H54 (cell line): Measurements from ENCODE around the gene WDR62.
"Not testable (repeated sequence)": the region's sequence is repeated elsewhere in the genome, so short reads cannot be mapped to it uniquely, and the experiment has no call there.

ENCODE experiments used
- DNase-seq: peaks from one replicate; pipeline ENCODE4 v3.0.0; 2011; ENCODE audit warnings: low spot score, mixed read lengths; ENCODE audit not compliant: insufficient read length
- FAIRE-seq: peaks from 3 replicates; lab custom pipeline; 2011; peaks lifted over from hg19 to GRCh38; lab: Jason Lieb, UNC
- POLR2A ChIP-seq: IDR thresholded peaks from 2 replicates; pipeline ENCODE4 v1.6.1; 2011; ENCODE audit warnings: low read depth, mild to moderate bottlenecking, low read length

Gene WDR62

DNA sequence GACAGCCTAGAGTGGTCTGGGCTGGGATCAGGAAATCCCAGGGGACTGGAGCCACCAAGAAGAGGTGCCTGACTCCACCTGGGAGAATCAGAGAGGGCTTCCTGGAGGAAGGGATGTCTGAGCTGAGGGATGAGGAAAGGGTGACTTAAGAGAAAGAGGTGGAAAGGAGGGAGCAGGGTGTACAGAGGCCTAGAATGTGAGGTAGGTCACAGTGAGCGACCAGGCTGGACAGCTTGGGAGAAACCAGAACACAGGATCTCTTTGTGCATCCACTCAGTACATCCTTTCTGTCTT, 61.6 kb downstream of the WDR62 start:
- no peak for TF ChIP-seq POLR2A
- no peak for FAIRE-seq
- no peak for DNase-seq

DNA sequence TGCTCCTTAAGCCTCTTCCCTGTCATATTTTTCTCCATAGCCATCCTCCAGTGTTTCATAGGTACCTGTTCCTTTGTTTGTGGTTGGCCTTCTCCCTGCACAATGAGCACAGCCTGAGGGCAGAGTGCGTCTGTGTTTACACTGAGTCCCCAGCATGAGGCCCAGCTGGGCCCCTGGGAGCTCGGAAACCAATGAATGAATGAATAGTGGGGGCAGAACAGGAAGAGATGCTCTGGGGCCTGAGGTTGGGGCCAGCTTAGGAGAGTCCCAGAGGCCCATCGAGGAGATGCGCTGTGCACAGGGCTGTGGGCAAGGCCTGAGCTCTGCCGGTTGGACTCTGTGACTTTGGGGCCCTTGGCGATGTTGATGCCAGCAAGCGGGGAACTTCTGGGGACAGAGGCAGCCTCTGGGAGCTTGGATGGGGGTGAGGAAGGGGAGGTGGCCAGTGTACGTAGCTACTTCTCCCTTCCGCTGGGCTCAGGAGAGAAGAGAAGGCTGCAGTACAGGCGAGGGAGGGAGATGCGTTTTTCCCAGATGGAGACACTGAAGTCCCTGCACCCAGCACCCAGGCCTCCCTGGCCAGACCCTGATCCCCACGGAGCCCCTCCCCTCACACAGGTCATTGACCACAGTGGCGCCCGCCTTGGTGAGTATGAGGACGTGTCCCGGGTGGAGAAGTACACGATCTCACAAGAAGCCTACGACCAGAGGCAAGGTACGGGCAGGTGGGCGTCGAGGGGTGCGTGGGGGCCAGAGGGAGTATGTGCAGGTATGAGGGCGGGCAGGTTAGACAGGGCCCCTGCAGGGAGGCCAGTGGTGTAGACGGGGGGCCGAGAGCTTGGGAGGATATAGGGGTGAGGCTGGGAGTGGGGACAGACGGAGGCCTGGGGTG, 65.6 kb downstream of the WDR62 start:
- DNase-seq: no peak
- no peak for FAIRE-seq
- no peak for TF ChIP-seq POLR2A

DNA sequence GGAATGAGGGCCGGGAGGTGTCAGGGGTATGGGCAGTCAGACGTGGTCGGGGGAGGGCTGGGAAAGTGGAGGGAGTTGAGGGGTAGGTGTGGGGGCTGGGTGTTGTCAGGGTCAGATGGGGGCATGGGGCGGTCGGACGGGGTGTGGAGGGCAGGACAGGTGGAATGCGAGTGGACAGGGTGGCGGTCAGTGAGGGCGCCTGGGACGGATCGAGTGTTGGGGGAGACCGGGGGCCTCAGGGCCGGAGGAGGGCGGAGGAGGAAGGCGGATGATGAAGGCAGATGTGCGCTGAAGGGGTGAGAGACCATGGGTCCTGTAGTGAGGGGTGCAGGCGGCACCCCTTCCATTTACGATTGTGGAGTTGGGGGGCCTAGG, 66.3 kb downstream of the WDR62 start:
- no peak for TF ChIP-seq POLR2A
- FAIRE-seq: no peak
- DNase-seq: no peak

DNA sequence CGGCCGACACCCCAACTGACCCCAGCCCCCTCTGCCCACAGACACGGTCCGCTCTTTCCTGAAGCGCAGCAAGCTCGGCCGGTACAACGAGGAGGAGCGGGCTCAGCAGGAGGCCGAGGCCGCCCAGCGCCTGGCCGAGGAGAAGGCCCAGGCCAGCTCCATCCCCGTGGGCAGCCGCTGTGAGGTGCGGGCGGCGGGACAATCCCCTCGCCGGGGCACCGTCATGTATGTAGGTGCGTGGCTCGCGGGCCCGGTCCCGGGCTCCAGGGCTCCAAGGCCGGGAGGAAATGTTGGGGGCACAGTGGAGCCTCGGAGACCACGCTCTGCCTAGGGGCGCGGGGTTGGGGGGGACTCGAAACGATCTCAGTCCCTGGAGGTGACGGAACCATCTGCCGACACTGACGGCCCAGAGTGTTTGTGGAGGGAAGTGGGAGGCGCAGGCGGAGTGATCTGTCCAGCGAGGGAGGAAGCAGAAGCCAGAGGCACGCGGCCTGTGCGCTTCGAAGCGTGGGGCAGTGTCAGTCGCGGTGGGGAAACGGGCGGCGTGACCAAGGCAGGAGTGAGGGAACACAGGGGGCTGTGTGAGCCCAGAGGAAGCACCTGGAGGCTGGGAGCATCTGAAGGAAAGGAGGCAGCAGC, 66.9 kb downstream of the WDR62 start:
- DNase-seq (no peak), FAIRE-seq (no peak)
- TF ChIP-seq POLR2A: no peak

DNA sequence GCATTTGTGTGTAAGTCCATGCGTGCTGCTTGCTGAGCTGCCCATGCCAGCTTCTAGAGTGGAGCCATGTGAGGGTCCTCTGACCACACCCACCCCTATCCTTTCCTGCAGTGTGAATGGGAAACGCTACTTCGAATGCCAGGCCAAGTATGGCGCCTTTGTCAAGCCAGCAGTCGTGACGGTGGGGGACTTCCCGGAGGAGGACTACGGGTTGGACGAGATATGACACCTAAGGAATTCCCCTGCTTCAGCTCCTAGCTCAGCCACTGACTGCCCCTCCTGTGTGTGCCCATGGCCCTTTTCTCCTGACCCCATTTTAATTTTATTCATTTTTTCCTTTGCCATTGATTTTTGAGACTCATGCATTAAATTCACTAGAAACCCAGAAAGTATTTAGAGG, 70.9 kb downstream of the WDR62 start:
- no peak for DNase-seq
- no peak for TF ChIP-seq POLR2A
- FAIRE-seq: no peak

DNA sequence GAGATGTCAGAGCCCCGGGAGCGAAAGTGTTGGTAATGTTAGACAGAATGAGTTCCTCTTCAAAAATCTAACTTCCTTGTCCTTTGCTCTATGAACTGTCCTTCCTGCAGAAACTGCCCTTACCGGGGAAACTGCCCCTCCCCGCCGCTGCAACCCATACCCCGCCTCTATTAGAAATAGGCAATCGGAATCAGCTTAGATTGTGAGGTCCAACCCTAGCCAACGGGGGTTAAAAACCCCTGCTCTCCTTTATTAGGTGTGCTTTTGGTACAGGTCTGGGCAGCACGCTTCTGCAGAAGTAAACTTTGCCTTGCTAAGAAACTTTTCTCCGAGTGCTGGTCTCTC, 73.7 kb downstream of the WDR62 start:
- FAIRE-seq: no peak
- no peak for DNase-seq
- TF ChIP-seq POLR2A: no peak

DNA sequence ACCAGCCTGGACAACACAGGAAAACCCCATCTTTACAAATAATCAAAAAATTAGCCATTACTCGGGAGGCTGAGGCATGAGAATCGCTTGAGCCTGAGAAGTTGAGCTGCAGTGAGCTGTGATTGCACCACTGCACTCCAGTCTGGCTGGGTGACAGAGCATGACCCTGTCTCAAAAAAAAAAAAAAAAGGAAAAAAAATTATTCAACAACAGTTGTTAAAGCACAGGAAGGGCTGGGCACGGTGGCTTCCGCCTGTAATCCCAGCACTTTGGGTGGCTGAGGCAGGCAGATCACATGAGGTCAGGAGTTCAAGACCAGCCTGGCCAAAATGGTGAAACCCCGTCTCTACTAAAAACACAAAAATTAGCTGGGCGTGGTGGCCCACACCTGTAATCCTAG, 76.5 kb downstream of the WDR62 start:
- not testable (repeated sequence) for FAIRE-seq, DNase-seq

DNA sequence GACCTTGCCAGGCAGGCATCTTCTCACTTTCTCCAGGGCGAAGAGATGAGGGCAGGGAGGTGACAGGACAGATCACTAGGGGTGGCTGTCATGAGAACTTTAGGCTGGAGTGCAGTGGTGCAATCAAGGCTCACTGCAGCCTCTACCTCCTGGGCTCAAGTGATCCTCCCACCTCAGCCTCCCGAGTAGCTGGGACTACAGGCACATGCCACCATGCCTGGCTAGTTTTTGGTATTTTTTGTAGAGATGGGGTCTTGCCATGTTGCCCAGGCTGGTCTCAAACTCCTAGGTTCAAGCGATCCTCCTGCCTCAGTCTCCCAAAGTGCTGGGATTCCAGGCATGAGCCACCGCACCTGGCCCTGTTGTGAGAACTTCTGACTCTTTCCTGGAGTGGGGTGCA, 80.2 kb downstream of the WDR62 start:
- FAIRE-seq: not testable (repeated sequence)

DNA sequence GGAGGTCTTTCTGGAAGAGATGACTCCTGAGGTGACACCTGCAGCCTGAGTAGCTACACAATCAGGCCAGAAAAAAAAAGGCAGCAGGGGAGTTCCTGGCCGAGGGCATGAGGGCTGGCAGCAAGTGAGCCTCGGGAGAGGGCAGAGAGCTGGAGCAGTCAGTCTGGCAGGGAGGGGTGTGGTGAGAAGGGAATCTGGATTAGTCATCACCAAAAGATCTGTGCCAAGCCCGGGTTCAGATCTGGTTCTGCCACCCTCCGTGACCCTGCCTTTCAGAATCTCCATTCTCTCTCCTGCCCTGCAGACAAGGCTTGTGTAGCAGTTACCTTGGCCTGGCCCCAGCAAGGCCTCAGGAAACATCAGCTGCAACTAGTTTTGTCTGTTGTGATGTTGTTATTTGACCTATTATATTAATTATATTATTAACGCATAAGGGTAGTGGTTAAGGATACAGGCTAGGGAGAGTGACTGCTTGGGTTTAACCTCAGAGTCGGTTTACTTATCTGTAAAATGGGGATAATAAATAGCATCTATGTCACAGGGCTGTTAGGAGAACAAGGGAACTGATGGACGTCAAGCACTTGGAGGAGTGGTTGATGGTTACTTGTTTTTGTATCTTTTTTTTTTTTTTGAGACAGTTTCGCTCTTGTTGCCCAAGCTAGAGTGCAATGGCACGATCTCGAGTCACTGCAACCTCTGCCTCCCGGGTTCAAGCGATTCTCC, 82.4 kb downstream of the WDR62 start:
- DNase-seq: peak; percentile 90
- FAIRE-seq: peak; percentile 73
- TF ChIP-seq POLR2A: no peak

More for the DNA sequence above, 80.2 kb downstream of the WDR62 start:
- DNase-seq: not testable (repeated sequence)

DNA sequence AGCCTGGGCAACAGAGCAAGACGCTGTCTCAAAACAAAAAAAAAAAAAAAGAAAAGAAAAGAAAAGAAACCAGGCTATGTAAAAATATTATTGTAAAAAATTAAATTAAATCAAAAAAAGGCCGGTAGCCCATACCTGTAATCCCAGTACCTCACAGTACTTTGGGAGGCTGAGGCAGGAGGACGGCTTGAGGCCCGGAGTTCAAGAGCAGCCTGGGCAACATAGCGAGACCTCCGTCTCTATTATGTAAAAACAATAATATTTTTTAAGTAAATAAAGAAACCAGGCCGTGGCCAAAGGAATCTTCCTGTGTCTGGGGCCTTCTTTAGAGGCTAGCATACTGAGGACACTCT, 84.4 kb downstream of the WDR62 start:
- TF ChIP-seq POLR2A: no peak
- FAIRE-seq: no peak
- DNase-seq: no peak

DNA sequence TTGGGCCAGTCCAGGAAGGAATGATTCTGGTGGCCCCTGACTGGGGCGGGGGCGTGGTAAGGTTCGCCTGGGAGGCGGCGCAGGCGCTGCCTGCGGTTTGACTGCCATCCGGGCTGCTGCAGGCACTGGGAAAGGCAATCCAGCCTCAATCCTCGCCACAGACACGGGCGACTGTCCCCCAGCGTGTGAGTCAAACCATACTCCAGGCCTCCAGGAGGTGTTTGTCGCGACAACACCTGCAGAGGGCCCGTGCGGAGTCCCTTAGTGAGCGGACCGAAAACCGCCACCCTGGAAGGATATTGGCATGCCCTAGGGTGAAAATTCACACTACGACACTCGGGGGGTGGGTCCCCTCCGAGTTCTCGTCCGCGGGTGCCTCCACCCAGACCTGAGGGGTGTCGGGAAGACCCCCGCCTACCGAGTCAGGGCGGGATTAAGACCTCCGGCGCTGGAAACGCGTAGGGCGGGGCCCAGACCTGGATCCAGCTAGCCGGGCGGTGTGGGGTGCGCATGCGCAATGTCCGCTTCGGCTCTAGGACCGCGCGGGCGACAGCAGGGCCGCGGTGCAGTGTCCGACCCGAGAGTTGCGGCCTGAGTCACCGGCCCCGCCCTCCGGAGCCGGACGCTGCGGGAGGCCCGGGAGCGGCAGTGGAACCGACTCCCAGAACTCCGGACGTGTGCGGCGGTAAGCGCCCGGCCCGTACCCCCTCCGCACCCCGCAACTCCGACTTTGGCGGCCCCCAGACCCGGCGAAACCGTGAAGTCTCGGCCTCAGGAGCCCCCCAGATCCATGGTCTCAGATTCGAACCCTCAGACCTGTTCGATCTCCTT, 85.0 kb downstream of the WDR62 start, which contains the start of gene CAPNS1:
Gene CAPNS1 (plus strand): TSS at position 594 of the 831 bp plus-strand sequence. CDS start 946 bp downstream, outside the sequence.
- DNase-seq: peak; percentile 98
- no peak for FAIRE-seq
- TF ChIP-seq POLR2A: peak; percentile 92

DNA sequence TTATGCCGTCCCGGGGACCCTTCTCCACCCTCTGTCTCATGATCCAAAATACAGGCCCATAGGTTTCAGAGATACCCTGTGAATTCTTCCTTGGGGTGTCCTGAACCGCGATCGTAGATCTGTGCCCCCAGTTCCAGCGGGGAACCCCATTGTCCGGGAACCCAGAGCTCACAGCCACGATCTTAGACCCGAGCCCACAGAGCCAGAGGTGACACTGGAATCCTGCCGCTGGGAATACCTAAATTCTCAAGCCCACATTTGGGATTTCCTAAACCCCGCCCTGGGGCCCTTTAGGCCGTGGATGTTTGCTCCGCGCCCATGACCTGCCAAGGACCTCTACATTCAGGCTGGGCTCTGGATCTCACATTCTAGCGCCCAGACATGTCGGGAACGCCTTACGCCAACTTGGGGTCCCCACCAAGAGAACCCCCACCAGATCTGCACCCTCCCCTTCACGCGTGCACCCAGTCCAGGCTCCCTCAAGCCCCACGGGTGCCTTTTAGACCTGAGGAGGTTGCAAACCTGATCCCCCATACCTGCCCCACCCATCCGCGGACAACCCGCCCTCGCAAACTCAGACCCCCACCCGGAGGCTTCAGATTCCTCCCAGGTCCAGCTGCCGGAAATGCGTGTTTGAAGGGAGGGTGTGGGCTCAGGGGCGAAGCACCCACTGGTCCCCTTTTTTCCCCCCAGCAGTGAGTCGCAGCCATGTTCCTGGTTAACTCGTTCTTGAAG, 85.8 kb downstream of the WDR62 start:
- DNase-seq (peak; percentile 95), FAIRE-seq (no peak)
- TF ChIP-seq POLR2A: no peak; the same call in 1 of the 2 replicates

DNA sequence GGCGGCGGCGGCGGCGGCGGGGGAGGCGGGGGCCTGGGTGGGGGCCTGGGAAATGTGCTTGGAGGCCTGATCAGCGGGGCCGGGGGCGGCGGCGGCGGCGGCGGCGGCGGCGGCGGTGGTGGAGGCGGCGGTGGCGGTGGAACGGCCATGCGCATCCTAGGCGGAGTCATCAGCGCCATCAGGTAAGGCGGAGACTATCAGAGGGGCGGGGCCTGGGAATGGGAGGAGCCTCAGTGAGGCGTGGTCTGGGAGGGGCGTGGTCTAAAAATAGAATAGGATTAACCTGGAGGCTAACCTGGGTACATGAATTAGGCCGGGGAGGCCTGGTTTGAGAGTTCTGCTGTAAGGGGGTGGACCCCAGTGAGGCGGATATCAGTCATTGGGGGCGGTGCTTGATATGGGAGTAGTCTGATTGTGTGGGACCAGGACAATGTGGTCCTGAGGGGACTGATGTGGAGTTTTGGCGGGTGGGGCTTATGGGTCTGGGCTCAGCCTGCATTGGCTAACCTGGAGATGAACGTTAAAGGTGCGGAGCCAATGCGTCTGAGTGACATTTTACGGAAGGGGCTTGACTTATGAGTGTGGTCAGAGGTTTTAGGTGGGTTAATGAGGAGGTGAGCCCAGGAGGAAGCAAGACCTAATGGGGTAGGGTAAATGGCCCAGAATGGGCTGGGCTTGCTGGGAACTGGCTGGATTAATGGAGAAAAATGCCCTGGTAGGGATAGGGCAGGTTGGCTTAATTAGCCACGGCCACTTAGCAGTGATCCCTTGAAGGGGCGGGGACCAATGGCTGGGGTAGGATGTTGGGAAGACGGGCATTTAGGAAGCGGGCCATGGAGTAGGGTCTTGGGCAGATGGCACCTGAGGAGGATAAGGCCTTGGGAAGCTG, 86.6 kb downstream of the WDR62 start:
- DNase-seq (peak; percentile 87), FAIRE-seq (no peak)
- peak; percentile 57 for TF ChIP-seq POLR2A
